Vagina (tissue), 2 donors: Measurements from ENCODE around the gene NRXN3. TPM values are rescaled to one million over a fixed set of nuclear protein-coding genes. Genes with fewer than 3 reads are reported as not detected.

ENCODE experiments used
- DNase-seq, 2 donors: peaks; one replicate each; pipeline ENCODE4 v3.0.0-alpha.2; 2017; ENCODE audit errors: extremely low spot score in 2 of 2
- H3K27ac ChIP-seq: fragments of 200-600 bp; sonication (generic); one replicate; pipeline ENCODE4 v1.5.1; 2019
- H3K27me3 ChIP-seq: fragments of 200-600 bp; sonication (generic); one replicate; pipeline ENCODE4 v1.5.1; 2019
- H3K36me3 ChIP-seq, 2 donors: fragments of 200-600 bp; sonication (generic); one replicate each; pipeline ENCODE4 v1.5.1; 2017 to 2019
- H3K4me1 ChIP-seq: fragments of 200-600 bp; sonication (generic); one replicate; pipeline ENCODE4 v1.5.1; 2019
- H3K4me3 ChIP-seq, 2 donors: fragments of 200-600 bp; sonication (generic); 1 replicate in 1 of 2; 2 replicates in 1 of 2; pipeline ENCODE4 v1.5.1; 2016 to 2019
- H3K9me3 ChIP-seq: fragments of 200-600 bp; sonication (generic); one replicate; pipeline ENCODE4 v1.5.1; 2019
- CTCF ChIP-seq, 3 experiments: fragments of 450-650 bp in 2 of 3; fragments of 200-600 bp in 1 of 3; sonication (generic) in 1 of 3; IDR thresholded peaks; one replicate each; pipeline ENCODE4 v1.5.1; 2017 to 2019; ENCODE audit warnings: antibody characterized with exemption in 3 of 3, mild to moderate bottlenecking in 2 of 3, moderate library complexity in 2 of 3
- POLR2A ChIP-seq, 2 donors: fragments of 450-650 bp; IDR thresholded peaks; one replicate each; pipeline ENCODE4 v1.6.1; 2017; ENCODE audit warnings: antibody characterized with exemption in 2 of 2, mild to moderate bottlenecking in 2 of 2, moderate library complexity in 2 of 2
- POLR2AphosphoS5 ChIP-seq, 2 donors: sonication (generic); formaldehyde crosslinking; IDR thresholded peaks; one replicate each; pipeline ENCODE4 v1.9.0; 2017; ENCODE audit warnings: antibody characterized with exemption in 2 of 2, mild to moderate bottlenecking in 2 of 2, low read depth in 1 of 2; ENCODE audit not compliant: insufficient read depth in 1 of 2
- intact Hi-C: fragments of 100-400 bp; cut with DNase I; formaldehyde crosslinking; loops from one replicate; pipeline ENCODE4 v1.15.1; 2023
- total RNA-seq: library from RNA; depleted of rRNA; stranded (reverse); fragments of >200 nt; gene quantifications from one replicate; pipeline ENCODE4 v1.2.3, GENCODE V29; 2016

The NRXN3 gene
- total RNA-seq, 1 donor from 2014 or later = 4.7 TPM

- intact Hi-C loops = no loop called here
- TF ChIP-seq POLR2AphosphoS5 (IDR thresholded peaks at IDR 0.05; ENCODE audit: insufficient read depth in 1 of 2, low read depth in 1 of 2) (no peak), CTCF (IDR thresholded peaks at IDR 0.05) (no peak), POLR2A (IDR thresholded peaks at IDR 0.05) (no peak)
Measured at GRCh38 chr14:78593949-78594348, 423.8 kb downstream of the NRXN3 start.

GRCh38 chr14:78595797-78596196 lies 425.6 kb downstream of the NRXN3 start:
- Histone ChIP-seq H3K4me3 (no peak overlapping the region), H3K27me3 (no peaks in the 10 kb centered on the region), H3K4me1 (no peaks in the 10 kb centered on the region), H3K9me3 (no peaks in the 10 kb centered on the region), H3K27ac (no peak overlapping the region), H3K36me3 (no peaks in the 10 kb centered on the region)
- TF ChIP-seq CTCF (IDR thresholded peaks at IDR 0.05) = no peak
- TF ChIP-seq POLR2A (IDR thresholded peaks at IDR 0.05) = no peak
- no peak for TF ChIP-seq POLR2AphosphoS5 (IDR thresholded peaks at IDR 0.05; ENCODE audit: insufficient read depth in 1 of 2, low read depth in 1 of 2)
- DNase-seq = no peak
- intact Hi-C loops = no loop called here

More at GRCh38 chr14:78593949-78594348, 423.8 kb downstream of the NRXN3 start:
- no peak for DNase-seq
- no peak overlapping the region for H3K27ac ChIP-seq
- no peaks in the 10 kb centered on the region for H3K9me3 ChIP-seq
- H3K4me3 ChIP-seq = no peak overlapping the region
- no peaks in the 10 kb centered on the region for H3K36me3 ChIP-seq
- H3K27me3 ChIP-seq = no peaks in the 10 kb centered on the region
- H3K4me1 ChIP-seq = no peaks in the 10 kb centered on the region

GRCh38 chr14:78598046-78598920 lies 428.1 kb downstream of the NRXN3 start:
- TF ChIP-seq CTCF (IDR thresholded peaks at IDR 0.05) (peak; percentile 35 to 65 (median 45)), POLR2A (IDR thresholded peaks at IDR 0.05) (no peak), POLR2AphosphoS5 (IDR thresholded peaks at IDR 0.05; ENCODE audit: insufficient read depth in 1 of 2, low read depth in 1 of 2) (no peak)
- intact Hi-C loops = no loop called here
- no peak for DNase-seq

GRCh38 chr14:78605025-78605762 lies 435.0 kb downstream of the NRXN3 start:
- Histone ChIP-seq H3K36me3 (no peaks in the 10 kb centered on the region), H3K4me3 (no peak overlapping the region), H3K4me1 (no peaks in the 10 kb centered on the region), H3K9me3 (no peaks in the 10 kb centered on the region), H3K27ac (no peak overlapping the region), H3K27me3 (no peaks in the 10 kb centered on the region)
- TF ChIP-seq POLR2A (IDR thresholded peaks at IDR 0.05) (no peak), POLR2AphosphoS5 (IDR thresholded peaks at IDR 0.05; ENCODE audit: insufficient read depth in 1 of 2, low read depth in 1 of 2) (no peak), CTCF (IDR thresholded peaks at IDR 0.05) (no peak)
- DNase-seq = no peak
- intact Hi-C loops = no loop called here

More at GRCh38 chr14:78598046-78598920, 428.1 kb downstream of the NRXN3 start:
- no peak overlapping the region for H3K4me3 ChIP-seq
- H3K4me1 ChIP-seq = no peaks in the 10 kb centered on the region
- H3K9me3 ChIP-seq = no peaks in the 10 kb centered on the region
- no peaks in the 10 kb centered on the region for H3K27me3 ChIP-seq
- H3K36me3 ChIP-seq = no peaks in the 10 kb centered on the region
- no peak overlapping the region for H3K27ac ChIP-seq
